Articular chondrocyte of knee joint (primary cell): Measurements from ENCODE around the gene C17orf67. TPM values are rescaled to one million over a fixed set of nuclear protein-coding genes. Genes with fewer than 3 reads are reported as not detected.

Source experiments
- small RNA-seq: library from RNA; depleted of rRNA; stranded (forward); fragments of <200 nt; gene quantifications from one replicate; pipeline ENCODE3, GENCODE V24; 2012
- total RNA-seq: library from RNA; depleted of rRNA; stranded (reverse); fragments of >200 nt; gene quantifications from 2 replicates; pipeline ENCODE4 v1.2.3, GENCODE V29; 2012

The C17orf67 gene
- total RNA-seq: 0.39 and 0.76 TPM in 2 replicates

DNA sequence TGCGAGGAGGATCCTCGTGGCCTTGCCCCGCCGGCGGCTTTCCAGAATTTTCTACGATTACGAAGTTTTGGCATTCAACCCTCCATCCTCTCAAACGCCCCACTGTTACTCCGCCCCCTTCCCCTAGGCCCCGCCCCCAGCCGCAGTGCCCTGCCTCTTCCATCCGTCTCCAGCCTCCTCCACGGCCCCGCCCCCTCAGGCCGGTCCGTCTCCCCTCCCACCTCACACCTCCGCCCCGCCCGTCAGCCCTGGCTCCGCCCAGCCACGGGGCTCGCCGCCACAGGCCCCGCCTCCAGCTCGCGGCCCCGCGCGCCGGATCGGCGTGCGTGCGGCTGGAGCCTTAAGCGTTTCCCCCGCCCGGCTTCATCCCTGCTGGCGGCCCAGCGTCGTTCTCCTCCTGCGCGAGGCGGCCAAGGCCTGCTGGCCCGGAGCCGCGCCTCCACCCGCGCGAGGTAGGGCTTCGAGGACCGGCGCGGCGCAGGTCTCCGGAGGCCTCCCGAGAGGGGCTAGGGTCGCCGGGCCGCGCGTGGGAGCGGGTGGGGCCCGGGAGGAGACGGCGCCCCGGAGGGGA, at the start of gene C17orf67, which contains the start of gene DGKE:
Gene C17orf67, minus strand, starts transcription at position 112 of the 571 bp plus-strand sequence. CDS start 18,110 bp downstream, outside the sequence.
Gene DGKE, plus strand, starts transcription at position 343 of the 571 bp plus-strand sequence. CDS start 645 bp downstream, outside the sequence.

Small RNA genes within 50 kb of the gene (small RNA-seq; reads per million reads assigned to genes)
- gene RNU6-1158P: not detected

Other genes with a start within 250 kb of the C17orf67 start
- 0.22 TPM in 1 of 2 replicates, not detected in the other for gene NOG, start 240.2 kb downstream of the C17orf67 start, total RNA-seq
- gene DGKE, start 231 bp upstream of the C17orf67 start, total RNA-seq: 6.1 and 8.0 TPM in 2 replicates
- gene TRIM25, start 80.1 kb upstream of the C17orf67 start, total RNA-seq: 29.0 and 41.9 TPM in 2 replicates
- gene COIL, start 127.1 kb upstream of the C17orf67 start, total RNA-seq: 13.2 and 17.3 TPM in 2 replicates
- gene SCPEP1, start 144.2 kb upstream of the C17orf67 start, total RNA-seq: 54.4 and 58.7 TPM in 2 replicates